Subcutaneous adipose tissue (tissue), 4 donors: ENCODE measurements around the gene EXD3. TPM values are rescaled to one million over a fixed set of nuclear protein-coding genes. Genes with fewer than 3 reads are reported as not detected.

ENCODE experiments used
- total RNA-seq, 4 donors: library from RNA; depleted of rRNA; stranded (reverse); fragments of >200 nt; gene quantifications; one replicate each; pipeline ENCODE4 v1.1.0, GENCODE V29; 2016
- TF ChIP-seq, protein P1 (sequence below): fragments of 450-650 bp; IDR thresholded peaks from one replicate; pipeline ENCODE4 v1.5.1; 2016; ENCODE audit warnings: low read depth, mild to moderate bottlenecking, control low read depth, antibody characterized with exemption, moderate library complexity

EXD3 gene
- total RNA-seq, 4 donors from 2014 or later = 7.5 to 44.6 (median 10.5) TPM

DNA sequence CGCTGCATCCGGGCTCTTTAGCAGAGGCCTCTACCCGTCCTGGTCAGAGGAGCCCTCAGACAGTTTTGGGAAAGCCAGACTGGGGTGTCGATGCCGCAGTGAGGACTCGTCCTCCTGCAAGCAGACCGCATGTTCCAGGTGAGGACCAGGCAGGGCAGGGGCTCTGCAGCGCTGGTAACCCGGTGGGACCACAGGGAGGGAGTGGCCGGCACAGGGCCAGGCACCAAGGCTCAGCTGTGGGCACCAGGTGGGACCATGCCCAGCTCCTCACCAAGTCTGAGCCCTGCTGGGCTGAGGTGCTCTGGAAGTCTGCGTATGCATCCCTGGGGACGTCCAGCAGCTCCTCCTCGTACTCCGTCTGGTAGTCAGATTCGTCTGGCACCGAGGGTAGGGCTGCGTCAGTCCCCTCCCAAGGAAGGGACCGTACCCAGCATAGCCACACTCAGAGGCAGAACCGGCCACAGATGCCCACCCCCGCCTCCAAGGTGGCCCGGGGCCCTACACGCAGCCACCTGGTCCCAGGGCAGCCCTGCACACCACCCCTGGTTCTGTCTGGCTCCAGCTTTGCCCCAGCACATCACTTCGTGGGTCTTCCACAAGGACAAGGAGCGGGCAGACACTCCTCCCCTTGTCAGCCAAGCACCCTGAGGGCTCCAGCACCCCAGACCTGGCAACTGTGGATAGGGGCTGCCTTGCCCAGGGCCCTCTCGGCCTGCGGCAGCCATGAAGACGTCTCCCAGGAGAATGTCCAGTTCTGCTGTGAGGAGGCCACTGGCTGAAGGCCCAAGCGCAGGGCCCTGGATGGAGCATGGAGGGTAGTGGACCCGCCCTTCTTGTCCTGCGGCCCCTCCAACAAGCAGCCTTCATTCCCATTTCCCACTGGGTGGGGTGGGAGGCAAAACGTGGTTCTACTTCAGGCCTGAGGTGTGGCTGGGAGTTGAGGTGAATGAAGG is 37.7 kb upstream of the EXD3 start:
- TF ChIP-seq, protein P1, sequence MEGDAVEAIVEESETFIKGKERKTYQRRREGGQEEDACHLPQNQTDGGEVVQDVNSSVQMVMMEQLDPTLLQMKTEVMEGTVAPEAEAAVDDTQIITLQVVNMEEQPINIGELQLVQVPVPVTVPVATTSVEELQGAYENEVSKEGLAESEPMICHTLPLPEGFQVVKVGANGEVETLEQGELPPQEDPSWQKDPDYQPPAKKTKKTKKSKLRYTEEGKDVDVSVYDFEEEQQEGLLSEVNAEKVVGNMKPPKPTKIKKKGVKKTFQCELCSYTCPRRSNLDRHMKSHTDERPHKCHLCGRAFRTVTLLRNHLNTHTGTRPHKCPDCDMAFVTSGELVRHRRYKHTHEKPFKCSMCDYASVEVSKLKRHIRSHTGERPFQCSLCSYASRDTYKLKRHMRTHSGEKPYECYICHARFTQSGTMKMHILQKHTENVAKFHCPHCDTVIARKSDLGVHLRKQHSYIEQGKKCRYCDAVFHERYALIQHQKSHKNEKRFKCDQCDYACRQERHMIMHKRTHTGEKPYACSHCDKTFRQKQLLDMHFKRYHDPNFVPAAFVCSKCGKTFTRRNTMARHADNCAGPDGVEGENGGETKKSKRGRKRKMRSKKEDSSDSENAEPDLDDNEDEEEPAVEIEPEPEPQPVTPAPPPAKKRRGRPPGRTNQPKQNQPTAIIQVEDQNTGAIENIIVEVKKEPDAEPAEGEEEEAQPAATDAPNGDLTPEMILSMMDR = no peak

DNA sequence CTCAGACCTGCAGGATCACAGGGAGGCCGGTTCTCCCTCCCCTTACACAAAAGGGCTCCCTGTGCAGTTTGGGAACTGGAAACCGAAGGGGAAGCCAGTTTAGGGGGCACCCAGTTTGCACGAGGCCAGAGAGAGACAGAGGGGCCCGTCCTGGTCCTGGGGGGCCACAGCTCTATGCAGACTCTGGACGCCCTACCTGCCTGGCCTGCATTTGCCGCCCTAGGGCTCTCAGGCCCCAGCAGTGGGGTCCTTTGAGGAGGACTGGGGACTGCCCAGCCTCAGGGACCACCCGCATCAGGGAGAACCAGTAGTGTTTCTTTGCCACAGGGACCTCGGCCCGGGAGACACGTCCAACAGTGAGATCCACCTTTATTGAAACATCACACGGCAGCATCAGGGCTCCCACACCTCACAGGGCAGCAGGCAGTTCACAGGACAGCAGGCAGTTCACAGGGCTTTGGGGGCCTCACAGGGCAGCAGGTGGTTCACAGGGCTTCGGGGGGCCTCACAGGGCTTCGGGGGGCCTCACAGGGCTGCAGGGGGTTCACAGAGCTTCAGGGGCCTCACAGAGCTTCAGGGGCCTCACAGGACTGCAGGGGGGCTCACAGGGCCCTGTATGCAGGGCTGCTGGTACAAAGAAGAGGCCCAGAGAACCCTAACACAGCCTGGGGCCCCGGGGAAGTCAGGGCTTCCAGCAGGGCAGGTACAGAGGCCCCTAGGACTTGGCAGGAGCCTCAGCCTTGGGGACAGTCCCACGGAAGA is 36.8 kb upstream of the EXD3 start:
- TF ChIP-seq, protein P1 = no peak

DNA sequence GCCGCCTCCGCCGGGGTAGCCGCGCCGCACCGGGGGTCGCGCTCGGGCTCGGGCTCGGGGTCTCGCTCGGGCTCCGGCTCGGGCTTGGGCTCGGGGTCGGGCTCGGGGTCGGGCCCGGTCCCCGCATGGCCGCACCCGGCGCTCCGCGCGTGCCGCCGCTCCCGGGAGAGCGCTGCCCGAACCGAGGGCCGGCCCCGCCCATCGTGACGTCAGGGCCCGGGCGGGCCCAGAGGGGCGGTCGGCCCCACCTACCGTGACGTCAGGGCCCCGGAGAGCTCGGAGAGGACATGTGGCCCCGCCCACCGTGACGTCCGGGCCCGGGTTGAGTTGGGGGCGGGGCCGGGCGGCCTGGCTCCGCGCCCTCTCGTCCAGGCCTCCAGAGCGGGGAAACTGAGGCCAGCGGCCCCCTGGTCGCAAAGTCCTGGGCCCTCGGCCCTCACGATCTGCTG is 36.2 kb upstream of the EXD3 start, which contains the start of gene NSMF:
NSMF (minus strand) TSS at position 183 of the 449 bp plus-strand sequence. CDS start 232 bp downstream, outside the sequence.
- TF ChIP-seq, protein P1 = no peak

DNA sequence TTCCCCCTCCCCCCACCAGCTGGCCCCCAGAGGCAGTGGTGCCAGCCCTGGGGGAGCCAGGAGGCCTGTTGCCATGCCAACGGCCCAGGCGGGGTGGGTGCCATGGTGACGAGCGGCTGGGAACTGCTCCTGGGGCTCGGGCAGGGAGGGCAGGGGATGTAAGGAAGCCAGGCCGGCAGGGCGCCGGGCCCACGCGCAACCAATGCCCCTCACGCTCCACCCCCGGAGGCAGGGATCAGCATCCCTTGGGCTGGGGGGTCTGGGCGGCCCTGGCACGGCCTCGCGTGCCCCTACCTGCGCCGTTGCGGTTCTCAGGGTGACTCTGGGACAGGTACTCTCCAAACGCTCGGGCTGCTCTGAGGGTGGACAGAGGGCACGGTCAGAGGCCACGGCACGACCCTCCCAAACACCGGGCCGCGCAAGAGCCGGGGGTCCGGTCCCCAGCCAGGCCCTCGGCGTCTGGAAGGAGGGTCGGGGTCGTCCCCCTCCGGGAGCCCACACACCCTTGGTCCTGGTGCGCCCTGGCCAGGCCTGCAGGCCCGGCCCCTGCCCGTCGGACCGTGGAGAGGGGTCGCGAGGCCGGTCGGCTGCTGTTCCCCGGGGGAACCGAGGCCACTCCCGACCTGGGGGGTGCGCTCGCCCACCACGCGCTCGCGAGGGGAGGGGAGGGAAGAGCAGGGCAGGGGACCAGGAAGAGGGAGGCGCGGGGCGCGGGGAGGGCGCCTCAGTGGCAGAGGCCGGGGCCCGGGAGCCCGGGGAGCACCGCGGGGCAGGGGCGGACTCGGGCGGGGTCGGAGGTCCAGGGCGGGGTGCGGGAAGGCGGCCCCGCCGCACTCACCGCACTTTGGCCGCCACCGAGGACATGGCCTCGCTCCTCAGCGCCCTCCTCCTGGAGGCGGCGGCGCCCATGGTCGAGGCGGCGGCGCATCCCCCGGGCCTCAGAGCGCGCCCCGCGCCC is 35.5 kb upstream of the EXD3 start:
- TF ChIP-seq, protein P1 = no peak

DNA sequence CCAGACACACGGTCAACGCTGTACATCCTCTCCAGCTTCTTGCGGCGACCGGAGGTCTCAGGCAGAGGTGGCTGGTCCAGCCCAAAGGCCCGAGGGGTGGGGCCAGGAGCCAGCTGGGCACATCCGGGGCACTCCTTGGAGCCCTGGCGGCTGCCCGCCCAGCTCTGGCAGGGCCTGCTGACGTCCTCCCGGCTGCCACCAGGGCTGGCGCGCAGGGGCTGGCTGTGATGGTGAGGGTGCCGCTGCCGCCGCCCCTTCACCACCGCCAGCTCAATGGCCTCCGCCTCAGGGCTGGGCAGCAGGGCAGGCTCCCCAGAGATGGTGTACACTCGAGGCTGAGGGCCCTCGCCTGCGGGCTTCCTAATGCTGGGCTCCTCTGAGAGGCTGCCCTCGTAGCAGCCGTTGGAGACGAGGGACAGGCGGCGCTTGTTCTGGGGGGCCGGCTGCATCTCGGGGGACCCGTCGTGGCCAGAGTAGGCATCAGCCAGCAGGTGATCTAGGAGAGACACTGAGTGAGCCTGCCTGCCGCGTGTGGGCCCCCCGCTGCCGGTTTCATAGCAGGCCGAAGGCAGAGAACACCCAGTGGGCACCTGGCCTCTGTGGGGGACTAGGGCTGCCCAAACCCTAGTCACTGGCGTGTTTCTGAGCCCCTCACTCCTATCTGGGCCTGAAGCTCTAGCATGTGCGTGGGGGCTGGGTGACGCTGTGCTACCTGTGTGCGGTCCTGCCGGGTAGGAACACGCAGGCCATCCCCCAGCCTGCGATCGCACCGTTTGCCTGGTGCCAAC is 34.6 kb upstream of the EXD3 start:
- TF ChIP-seq, protein P1 = no peak

DNA sequence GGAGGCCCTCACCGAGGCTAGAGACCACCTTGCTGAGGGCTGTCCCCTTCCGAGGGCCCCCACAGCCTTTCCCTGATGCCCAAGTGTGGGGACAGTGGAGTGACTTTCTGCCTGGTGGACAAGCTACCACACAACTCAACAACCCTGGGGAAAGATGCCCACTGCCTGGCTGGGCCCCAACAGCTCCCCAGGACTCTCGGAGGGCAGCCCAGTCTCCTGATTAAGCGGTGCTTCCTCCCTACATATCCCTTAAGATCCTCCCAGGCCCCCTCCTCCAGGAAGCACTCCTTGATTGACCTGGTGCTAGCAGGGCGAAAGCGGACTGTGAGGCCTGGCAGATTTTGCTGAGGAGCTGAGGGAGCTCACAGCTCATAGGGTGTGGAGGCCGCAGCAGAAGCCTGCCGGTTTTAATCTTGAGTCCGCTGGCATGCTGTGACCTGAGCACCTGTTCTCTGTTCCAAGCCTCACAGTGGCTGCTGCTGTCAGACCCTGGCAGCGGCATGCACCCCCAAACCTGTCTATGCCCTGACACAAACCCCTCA is 34.0 kb upstream of the EXD3 start:
- TF ChIP-seq, protein P1 = no peak
